SK-N-SH (cell line): Measurements from ENCODE around the gene THTPA. TPM values are rescaled to one million over a fixed set of nuclear protein-coding genes. Genes with fewer than 3 reads are reported as not detected.

Experiments
- CTCF ChIA-PET: fragments of 300-600, 350-600 bp; formaldehyde crosslinking; extraction: SDS; loops from one replicate; lab custom pipeline; 2021; lab: Yijun Ruan, JAX
- POLR2A ChIA-PET: fragments of 350-600 bp; sonication (Branson Sonifier 250); formaldehyde crosslinking; extraction: SDS; loops from one replicate; lab custom pipeline; 2020; ENCODE audit warnings: antibody characterized with exemption, inconsistent platforms; lab: Yijun Ruan, JAX
- DNase-seq: peaks from one replicate; pipeline ENCODE4 v3.0.0; 2012
- H2AFZ ChIP-seq: fragments of 200-600 bp; sonication (generic); 2 replicates; pipeline ENCODE4 v1.8.1; 2016; ENCODE audit warnings: antibody characterized with exemption, mild to moderate bottlenecking, low read depth
- H3F3A ChIP-seq: fragments of 200-600 bp; sonication (generic); replicated peaks from 2 replicates; pipeline ENCODE3; 2016; ENCODE audit warnings: antibody characterized with exemption, mild to moderate bottlenecking; ENCODE audit not compliant: insufficient read depth
- H3K27ac ChIP-seq, 2 experiments: fragments of 200-500 bp in 1 of 2; fragments of 200-600 bp in 1 of 2; sonication (Bioruptor generic) in 1 of 2; sonication (generic), shearing (Covaris generic) in 1 of 2; 2 replicates each; pipeline versions ENCODE4 v1.5.1 to v1.6.1; 2014 to 2016; ENCODE audit warnings: low read depth in 2 of 2, inconsistent platforms in 1 of 2, low read length in 1 of 2, mild to moderate bottlenecking in 1 of 2, mixed read lengths in 1 of 2
- H3K27me3 ChIP-seq: fragments of 200-600 bp; sonication (generic), shearing (Covaris generic); 2 replicates; pipeline ENCODE4 v1.6.1; 2016; ENCODE audit warnings: mixed run types; ENCODE audit not compliant: insufficient read depth
- H3K36me3 ChIP-seq, 2 experiments: fragments of 200-500 bp in 1 of 2; fragments of 200-600 bp in 1 of 2; sonication (Bioruptor generic) in 1 of 2; sonication (generic) in 1 of 2; replicated peaks in 1 of 2; 2 replicates each; pipeline versions ENCODE3 to v1.5.1; 2014 to 2016; ENCODE audit warnings: low read length in 1 of 2, mild to moderate bottlenecking in 1 of 2; ENCODE audit not compliant: insufficient read depth in 2 of 2, control insufficient read depth in 1 of 2
- H3K4me1 ChIP-seq, 2 experiments: fragments of 200-500 bp in 1 of 2; fragments of 200-600 bp in 1 of 2; sonication (Bioruptor generic) in 1 of 2; sonication (generic), shearing (Covaris generic) in 1 of 2; 2 replicates each; pipeline versions ENCODE4 v1.5.1 to v1.6.1; 2014 to 2016; ENCODE audit warnings: low read depth in 1 of 2, low read length in 1 of 2, mixed run types in 1 of 2; ENCODE audit not compliant: insufficient read depth in 2 of 2, control insufficient read depth in 1 of 2
- H3K4me2 ChIP-seq: fragments of 200-600 bp; sonication (generic), shearing (Covaris generic); 2 replicates; pipeline ENCODE4 v1.6.1; 2017; ENCODE audit warnings: mixed run types
- H3K4me3 ChIP-seq, 2 experiments: fragments of 200-500 bp in 1 of 2; fragments of 200-600 bp in 1 of 2; sonication (Bioruptor generic) in 1 of 2; sonication (generic), shearing (Covaris generic) in 1 of 2; 2 replicates each; pipeline versions ENCODE4 v1.5.1 to v1.8.1; 2014 to 2016; ENCODE audit warnings: low read depth in 2 of 2, inconsistent platforms in 1 of 2, low read length in 1 of 2, mild to moderate bottlenecking in 1 of 2, mixed read lengths in 1 of 2, moderate library complexity in 1 of 2
- H3K79me2 ChIP-seq: fragments of 200-600 bp; sonication (generic); 2 replicates; pipeline ENCODE4 v1.8.1; 2017; ENCODE audit warnings: mild to moderate bottlenecking; ENCODE audit not compliant: insufficient read depth
- H3K9ac ChIP-seq: fragments of 200-600 bp; sonication (generic); 2 replicates; pipeline ENCODE4 v1.6.1; 2017; ENCODE audit warnings: mixed run types
- H3K9me2 ChIP-seq: fragments of 200-600 bp; sonication (generic); 2 replicates; pipeline ENCODE4 v1.6.1; 2017; ENCODE audit warnings: mixed run types
- H3K9me3 ChIP-seq: fragments of 200-600 bp; sonication (generic); 2 replicates; pipeline ENCODE4 v1.6.1; 2017; ENCODE audit warnings: mixed run types, mild to moderate bottlenecking, moderate library complexity
- H4K20me1 ChIP-seq: fragments of 200-600 bp; sonication (generic); 2 replicates; pipeline ENCODE4 v1.6.1; 2017; ENCODE audit warnings: mild to moderate bottlenecking, mixed run types; ENCODE audit not compliant: insufficient read depth
- CHD2 ChIP-seq: fragments of 150-350 bp; IDR thresholded peaks from 2 replicates; pipeline ENCODE4 v1.6.1; 2018; ENCODE audit warnings: low read length; ENCODE audit not compliant: partially characterized antibody
- ELF1 ChIP-seq: IDR thresholded peaks from 2 replicates; pipeline ENCODE4 v1.4.0; 2012
- EP300 ChIP-seq, 2 experiments: IDR thresholded peaks; 2 replicates each; pipeline versions ENCODE4 v1.4.0 to v1.6.1; 2012; ENCODE audit warnings: borderline replicate concordance in 1 of 2, low read depth in 1 of 2, low read length in 1 of 2
- EZH2phosphoT487 ChIP-seq: fragments of 200-600 bp; sonication (generic); IDR thresholded peaks from 2 replicates; pipeline ENCODE4 v1.6.1; 2017; ENCODE audit warnings: low read depth, mixed run types, mild to moderate bottlenecking, antibody characterized with exemption, moderate library complexity, borderline replicate concordance
- FOSL2 ChIP-seq: IDR thresholded peaks from 2 replicates; pipeline ENCODE4 v1.4.0; 2012; ENCODE audit warnings: low read depth, mild to moderate bottlenecking, moderate library complexity, borderline replicate concordance
- FOXJ3 ChIP-seq: sonication (generic); formaldehyde crosslinking; IDR thresholded peaks from 2 replicates; pipeline ENCODE4 v1.5.1; 2020; ENCODE audit warnings: mild to moderate bottlenecking, missing genetic modification reagents
- FOXM1 ChIP-seq: IDR thresholded peaks from 2 replicates; pipeline ENCODE4 v1.4.0; 2012; ENCODE audit warnings: low read depth, mild to moderate bottlenecking
- GABPA ChIP-seq: IDR thresholded peaks from 2 replicates; pipeline ENCODE4 v1.4.0; 2012; ENCODE audit warnings: low read depth, mild to moderate bottlenecking
- JUND ChIP-seq: IDR thresholded peaks from 2 replicates; pipeline ENCODE4 v1.4.0; 2012
- MXI1 ChIP-seq: IDR thresholded peaks from 2 replicates; pipeline ENCODE4 v1.6.1; 2012; ENCODE audit warnings: mild to moderate bottlenecking, low read depth, low read length, improper control_type of control experiment
- NFIC ChIP-seq: IDR thresholded peaks from 2 replicates; pipeline ENCODE4 v1.4.0; 2012; ENCODE audit warnings: borderline replicate concordance
- POLR2AphosphoS5 ChIP-seq: IDR thresholded peaks from 2 replicates; pipeline ENCODE4 v1.6.1; 2012; ENCODE audit warnings: low read depth, low read length
- RCOR1 ChIP-seq: fragments of 150-350 bp; IDR thresholded peaks from 2 replicates; pipeline ENCODE4 v1.6.1; 2017; ENCODE audit warnings: antibody characterized with exemption, low read length
- RFX5 ChIP-seq: IDR thresholded peaks from 2 replicates; pipeline ENCODE4 v1.6.1; 2012; ENCODE audit warnings: mild to moderate bottlenecking, improper control_type of control experiment, low read length
- SIN3A ChIP-seq: IDR thresholded peaks from 2 replicates; pipeline ENCODE4 v1.6.1; 2012; ENCODE audit warnings: low read depth, mild to moderate bottlenecking, low read length, moderate library complexity, borderline replicate concordance
- SMC3 ChIP-seq: IDR thresholded peaks from 2 replicates; pipeline ENCODE4 v1.6.1; 2012; ENCODE audit warnings: low read depth, low read length, improper control_type of control experiment
- TAF1 ChIP-seq: IDR thresholded peaks from 2 replicates; pipeline ENCODE4 v1.6.1; 2012; ENCODE audit warnings: low read depth, mild to moderate bottlenecking, low read length, moderate library complexity, borderline replicate concordance
- TCF12 ChIP-seq: IDR thresholded peaks from 2 replicates; pipeline ENCODE4 v1.4.0; 2012
- TEAD4 ChIP-seq: IDR thresholded peaks from 2 replicates; pipeline ENCODE4 v1.4.0; 2012; ENCODE audit warnings: mild to moderate bottlenecking, borderline replicate concordance; ENCODE audit not compliant: insufficient read depth
- USF1 ChIP-seq: IDR thresholded peaks from 2 replicates; pipeline ENCODE4 v1.4.0; 2012; ENCODE audit warnings: low read depth, borderline replicate concordance
- YY1 ChIP-seq: IDR thresholded peaks from 2 replicates; pipeline ENCODE4 v1.4.0; 2012; ENCODE audit warnings: low read depth, mild to moderate bottlenecking
- WGBS: methylation state at CpG from one replicate; pipeline ENCODE4 v1.1.6; 2017; ENCODE audit warnings: low lambda C conversion rate; 5-methylcytosine and 5-hydroxymethylcytosine counted together
- polyA plus RNA-seq, 3 experiments: library from polyadenylated mRNA; depleted of rRNA; stranded (reverse); fragments of >200 nt; gene quantifications; 2 replicates each; pipeline ENCODE4 v1.2.3, GENCODE V29; 2012
- TF ChIP-seq, protein P1 (sequence below): IDR thresholded peaks from 2 replicates; pipeline ENCODE4 v1.4.0; 2012; ENCODE audit warnings: low read depth
- TF ChIP-seq, protein P2 (sequence below): fragments of 150-350 bp; IDR thresholded peaks from 2 replicates; pipeline ENCODE4 v1.6.1; 2016; ENCODE audit warnings: mild to moderate bottlenecking, low read depth, low read length
- TF ChIP-seq, protein P3 (sequence below): IDR thresholded peaks from 2 replicates; pipeline ENCODE4 v1.6.1; 2012; ENCODE audit warnings: mild to moderate bottlenecking, low read depth, low read length, moderate library complexity

THTPA gene
- polyA plus RNA-seq, 1 of the 3 experiments (the other 2 are of a cell fraction): 16.3 TPM

DNA sequence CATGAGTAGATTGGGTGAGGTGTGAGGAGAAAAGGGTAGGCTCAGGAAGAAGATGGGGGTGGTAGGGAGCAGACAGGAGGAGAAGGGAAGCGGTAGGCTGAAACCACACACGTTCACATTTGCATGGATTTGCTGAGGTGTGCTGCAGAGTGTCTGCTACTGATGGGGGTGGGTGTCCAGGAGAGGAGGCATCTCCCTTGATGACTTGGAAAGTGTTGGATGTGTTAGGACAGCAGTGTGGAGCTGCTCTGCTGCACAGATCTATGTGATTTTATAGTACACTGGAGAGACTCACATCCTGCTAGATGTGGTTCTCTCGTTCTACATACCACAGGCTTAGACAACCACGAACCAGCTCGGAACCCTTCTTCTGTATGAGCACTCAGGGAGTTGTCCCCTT, 13.8 kb upstream of the THTPA start:
- peaks cover 4 to 16% of the 10 kb centered on the region in 2 experiments; a peak in 1 of 4 replicates for H3K4me1 ChIP-seq
- H3K9me3 ChIP-seq: no peaks in the 10 kb centered on the region
- H3K79me2 ChIP-seq: no peaks in the 10 kb centered on the region
- no peaks in the 10 kb centered on the region for H4K20me1 ChIP-seq
- no peak overlapping the region for H3K9ac ChIP-seq
- CTCF ChIA-PET: interaction anchor here (0.7 to 11.3 kb wide), 4 partner anchors 17 to 219 kb away, joined by 5 to 276 read pairs (median 82); partner anchors contain the start of genes AP1G2 and THTPA
- TF ChIP-seq GABPA (no peak), SIN3A (no peak), TCF12 (no peak), RFX5 (no peak), ELF1 (no peak), FOXM1 (no peak), FOSL2 (no peak), EP300 (IDR thresholded peaks at IDR 0.05; ENCODE audit: borderline replicate concordance in 1 of 2, low read depth in 1 of 2, low read length in 1 of 2) (no peak), CHD2 (no peak), EZH2phosphoT487 (no peak), TEAD4 (no peak), MXI1 (no peak), YY1 (no peak), FOXJ3 (CRISPR knock-in tag) (no peak), RCOR1 (no peak)
- TF ChIP-seq, protein P1, sequence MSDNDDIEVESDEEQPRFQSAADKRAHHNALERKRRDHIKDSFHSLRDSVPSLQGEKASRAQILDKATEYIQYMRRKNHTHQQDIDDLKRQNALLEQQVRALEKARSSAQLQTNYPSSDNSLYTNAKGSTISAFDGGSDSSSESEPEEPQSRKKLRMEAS: no peak
- H3K27me3 ChIP-seq: no peaks in the 10 kb centered on the region
- no peaks in the 10 kb centered on the region for H3F3A ChIP-seq
- H3K9me2 ChIP-seq: no peaks in the 10 kb centered on the region
- DNase-seq: no peak
- no peak overlapping the region for H3K4me3 ChIP-seq
- H3K36me3 ChIP-seq: peaks cover 0 to 6% of the 10 kb centered on the region in 2 experiments
- H2AFZ ChIP-seq: no peak overlapping the region
- H3K27ac ChIP-seq: no peak overlapping the region
- POLR2A ChIA-PET: no interaction called here
- 88% methylated on average over 5 of the region's 5 CpGs for WGBS
- H3K4me2 ChIP-seq: no peak overlapping the region

GRCh38 chr14:23543403-23543802, 12.7 kb upstream of the THTPA start:
- ChIA-PET POLR2A (no interaction called here), CTCF (interaction anchor here (5.6 to 11.3 kb wide), 3 partner anchors 15 to 63 kb away, joined by 28 to 276 read pairs (median 136); partner anchors contain the start of genes AP1G2 and THTPA)
- Histone ChIP-seq H3F3A (no peaks in the 10 kb centered on the region), H3K9me3 (no peaks in the 10 kb centered on the region), H3K79me2 (no peaks in the 10 kb centered on the region), H3K9ac (no peak overlapping the region), H3K27ac (no peak overlapping the region), H3K4me1 (peaks cover 4 to 19% of the 10 kb centered on the region in 2 experiments; a peak in 1 of 4 replicates), H4K20me1 (no peaks in the 10 kb centered on the region), H2AFZ (no peak overlapping the region), H3K36me3 (peaks cover 0 to 6% of the 10 kb centered on the region in 2 experiments), H3K27me3 (no peaks in the 10 kb centered on the region), H3K4me3 (no peak overlapping the region), H3K4me2 (no peak overlapping the region), H3K9me2 (no peaks in the 10 kb centered on the region)
- WGBS: 99% methylated on average over 5 of the region's 5 CpGs
- TF ChIP-seq FOXM1: no peak
- no peak for TF ChIP-seq SMC3
- TF ChIP-seq USF1: no peak
- TF ChIP-seq RFX5: no peak
- TF ChIP-seq, protein P2, sequence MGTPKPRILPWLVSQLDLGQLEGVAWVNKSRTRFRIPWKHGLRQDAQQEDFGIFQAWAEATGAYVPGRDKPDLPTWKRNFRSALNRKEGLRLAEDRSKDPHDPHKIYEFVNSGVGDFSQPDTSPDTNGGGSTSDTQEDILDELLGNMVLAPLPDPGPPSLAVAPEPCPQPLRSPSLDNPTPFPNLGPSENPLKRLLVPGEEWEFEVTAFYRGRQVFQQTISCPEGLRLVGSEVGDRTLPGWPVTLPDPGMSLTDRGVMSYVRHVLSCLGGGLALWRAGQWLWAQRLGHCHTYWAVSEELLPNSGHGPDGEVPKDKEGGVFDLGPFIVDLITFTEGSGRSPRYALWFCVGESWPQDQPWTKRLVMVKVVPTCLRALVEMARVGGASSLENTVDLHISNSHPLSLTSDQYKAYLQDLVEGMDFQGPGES: no peak
- no peak for TF ChIP-seq NFIC
- TF ChIP-seq JUND: no peak
- no peak for TF ChIP-seq POLR2AphosphoS5
- TF ChIP-seq, protein P3, sequence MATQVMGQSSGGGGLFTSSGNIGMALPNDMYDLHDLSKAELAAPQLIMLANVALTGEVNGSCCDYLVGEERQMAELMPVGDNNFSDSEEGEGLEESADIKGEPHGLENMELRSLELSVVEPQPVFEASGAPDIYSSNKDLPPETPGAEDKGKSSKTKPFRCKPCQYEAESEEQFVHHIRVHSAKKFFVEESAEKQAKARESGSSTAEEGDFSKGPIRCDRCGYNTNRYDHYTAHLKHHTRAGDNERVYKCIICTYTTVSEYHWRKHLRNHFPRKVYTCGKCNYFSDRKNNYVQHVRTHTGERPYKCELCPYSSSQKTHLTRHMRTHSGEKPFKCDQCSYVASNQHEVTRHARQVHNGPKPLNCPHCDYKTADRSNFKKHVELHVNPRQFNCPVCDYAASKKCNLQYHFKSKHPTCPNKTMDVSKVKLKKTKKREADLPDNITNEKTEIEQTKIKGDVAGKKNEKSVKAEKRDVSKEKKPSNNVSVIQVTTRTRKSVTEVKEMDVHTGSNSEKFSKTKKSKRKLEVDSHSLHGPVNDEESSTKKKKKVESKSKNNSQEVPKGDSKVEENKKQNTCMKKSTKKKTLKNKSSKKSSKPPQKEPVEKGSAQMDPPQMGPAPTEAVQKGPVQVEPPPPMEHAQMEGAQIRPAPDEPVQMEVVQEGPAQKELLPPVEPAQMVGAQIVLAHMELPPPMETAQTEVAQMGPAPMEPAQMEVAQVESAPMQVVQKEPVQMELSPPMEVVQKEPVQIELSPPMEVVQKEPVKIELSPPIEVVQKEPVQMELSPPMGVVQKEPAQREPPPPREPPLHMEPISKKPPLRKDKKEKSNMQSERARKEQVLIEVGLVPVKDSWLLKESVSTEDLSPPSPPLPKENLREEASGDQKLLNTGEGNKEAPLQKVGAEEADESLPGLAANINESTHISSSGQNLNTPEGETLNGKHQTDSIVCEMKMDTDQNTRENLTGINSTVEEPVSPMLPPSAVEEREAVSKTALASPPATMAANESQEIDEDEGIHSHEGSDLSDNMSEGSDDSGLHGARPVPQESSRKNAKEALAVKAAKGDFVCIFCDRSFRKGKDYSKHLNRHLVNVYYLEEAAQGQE: no peak
- no peak for TF ChIP-seq TAF1
- TF ChIP-seq FOXJ3 (CRISPR knock-in tag): no peak
- no peak for TF ChIP-seq ELF1
- no peak for TF ChIP-seq TEAD4
- no peak for TF ChIP-seq EP300 (IDR thresholded peaks at IDR 0.05; ENCODE audit: borderline replicate concordance in 1 of 2, low read depth in 1 of 2, low read length in 1 of 2)
- TF ChIP-seq YY1: no peak
- no peak for TF ChIP-seq EZH2phosphoT487
- DNase-seq: no peak
